GM21723 (cell line): ENCODE measurements around the gene DELE1.

Experiments
- ATAC-seq: cut with Tn5 transposase; IDR thresholded peaks from one replicate; pipeline ENCODE4 v1.9.1; 2021; ENCODE audit warnings: mild to moderate bottlenecking, moderate library complexity; ENCODE audit not compliant: unreplicated experiment

DELE1 gene

DNA sequence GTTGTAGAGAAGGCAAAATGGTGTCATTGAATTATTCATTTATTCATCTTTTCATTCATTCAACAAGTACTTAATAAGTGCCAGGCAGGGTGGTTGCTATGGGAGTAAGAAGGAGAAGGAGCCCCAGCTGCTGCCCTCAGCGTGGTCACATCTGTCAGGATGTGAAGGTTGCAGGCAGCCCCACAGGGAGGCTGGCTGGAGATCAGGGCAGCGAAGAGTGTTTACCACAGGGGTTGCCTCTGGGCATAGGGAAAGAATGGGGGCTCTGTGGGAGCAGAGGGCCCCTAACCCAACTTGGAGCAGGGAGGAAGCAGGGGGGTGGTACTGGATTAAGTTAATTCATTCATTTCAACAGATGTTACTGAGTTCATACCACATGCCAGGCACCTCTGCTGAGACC lies 28.3 kb downstream of the DELE1 start:
- ATAC-seq, result no peak

- ATAC-seq, result no peak
These were observed 30.5 kb downstream of the DELE1 start for GRCh38 chr5:141954194-141954593.

DNA sequence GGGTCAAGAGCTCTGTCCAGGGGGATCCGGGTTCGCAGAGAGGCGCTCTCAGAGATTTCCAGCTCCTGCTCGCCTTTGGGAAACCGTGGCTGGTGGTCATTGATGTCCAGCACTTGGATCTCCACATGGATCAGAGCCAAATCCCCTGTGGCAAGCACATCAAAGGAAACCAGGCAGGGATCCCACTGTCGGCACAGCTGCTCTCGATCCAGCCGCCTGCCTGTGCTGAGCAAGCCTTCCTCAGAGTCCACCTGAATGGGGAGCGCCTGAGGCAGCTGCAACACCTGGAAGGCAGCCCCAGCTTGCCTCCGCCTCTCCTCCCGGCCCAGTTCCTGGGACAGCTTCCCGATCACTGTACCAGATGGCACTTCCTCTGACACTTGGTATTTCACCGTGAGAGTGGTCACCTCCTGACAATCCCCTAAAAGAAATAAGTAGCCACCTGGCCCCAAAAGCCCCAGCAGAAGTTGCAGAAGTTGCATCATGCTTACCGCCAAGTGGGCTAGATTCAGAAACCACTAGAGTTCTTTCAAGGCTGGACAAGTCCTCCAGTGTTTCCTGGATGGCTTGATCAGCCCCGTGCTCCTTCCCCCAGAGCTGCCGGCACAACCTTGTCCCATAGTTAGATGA lies 33.8 kb downstream of the DELE1 start:
- ATAC-seq, result no peak

DNA sequence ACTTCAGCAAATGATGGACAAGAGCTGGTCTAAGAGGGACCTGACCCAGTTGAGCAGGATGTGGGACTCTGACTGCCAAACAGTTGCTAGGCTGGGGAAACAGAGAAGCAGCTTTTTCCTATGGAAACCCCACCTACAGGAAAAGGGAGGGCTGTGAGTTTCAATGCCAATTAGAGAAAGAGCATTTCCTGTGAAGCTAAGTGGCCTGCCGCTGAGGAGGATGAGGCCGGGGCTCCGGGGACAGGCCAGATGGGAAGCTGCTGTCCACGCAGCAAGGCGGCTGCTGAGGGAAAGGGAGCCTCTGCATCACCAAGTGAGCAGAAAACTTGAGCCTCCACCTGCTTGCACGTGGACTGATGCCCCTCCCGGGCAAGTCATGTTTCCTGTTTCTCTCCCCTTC lies 34.4 kb downstream of the DELE1 start, which contains the start of gene PCDH12:
Gene PCDH12, minus strand, starts transcription at position 90 of the 400 bp plus-strand sequence. CDS start 351 bp downstream, outside the sequence.
- no peak for ATAC-seq

DNA sequence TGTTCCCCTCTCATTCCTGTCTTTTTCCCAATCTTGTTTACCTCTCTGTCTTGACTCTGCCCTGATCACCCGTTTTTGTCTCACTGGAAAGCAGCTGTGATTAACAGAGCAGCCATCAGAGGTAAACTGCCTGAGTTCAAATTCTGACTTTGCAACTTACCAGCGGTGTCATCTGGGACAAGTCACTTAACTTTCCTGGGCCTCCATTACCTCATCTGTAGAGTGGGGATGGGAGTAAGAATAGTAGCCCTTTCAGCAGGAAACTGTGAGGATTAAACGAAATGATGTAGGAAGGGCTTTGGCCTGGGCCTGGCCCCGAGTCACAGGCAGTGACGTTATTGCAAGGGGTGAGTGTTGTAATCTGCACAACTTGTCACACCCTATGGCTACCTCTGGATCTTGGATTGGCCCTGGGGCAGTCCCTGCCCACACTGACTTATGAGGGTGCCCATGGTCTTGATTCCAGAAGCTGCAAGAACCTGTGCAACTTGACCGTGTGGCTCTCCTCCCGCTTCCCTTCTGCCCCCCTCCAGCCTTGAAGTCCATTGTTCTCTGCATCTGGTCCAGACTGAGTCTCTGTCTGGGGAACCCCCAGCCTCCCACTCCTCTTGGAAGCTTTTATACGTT lies 35.0 kb downstream of the DELE1 start:
- ATAC-seq, result no peak

DNA sequence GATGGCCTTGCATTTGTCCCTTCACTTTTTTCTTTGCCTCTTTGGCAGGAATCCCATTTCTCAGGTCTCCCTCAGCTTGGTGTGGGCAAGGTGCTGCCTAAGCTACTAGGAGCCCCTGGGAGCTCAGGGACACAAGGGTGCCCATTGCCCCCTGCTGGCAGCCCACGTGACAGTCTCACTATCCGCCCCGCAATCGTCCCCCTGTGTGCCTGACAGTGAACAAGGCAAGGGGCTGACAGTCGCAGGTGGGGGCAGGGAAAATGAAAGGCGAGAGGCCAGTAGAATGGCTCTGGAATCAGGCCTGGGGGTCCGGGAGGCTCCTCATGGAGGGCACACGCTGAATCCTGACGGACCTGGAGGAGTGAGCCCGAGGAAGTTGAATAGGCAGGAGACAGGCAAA lies 36.3 kb downstream of the DELE1 start:
- ATAC-seq, result no peak

GRCh38 chr5:141960449-141961323 lies 37.0 kb downstream of the DELE1 start:
- ATAC-seq, result peak; percentile 95

DNA sequence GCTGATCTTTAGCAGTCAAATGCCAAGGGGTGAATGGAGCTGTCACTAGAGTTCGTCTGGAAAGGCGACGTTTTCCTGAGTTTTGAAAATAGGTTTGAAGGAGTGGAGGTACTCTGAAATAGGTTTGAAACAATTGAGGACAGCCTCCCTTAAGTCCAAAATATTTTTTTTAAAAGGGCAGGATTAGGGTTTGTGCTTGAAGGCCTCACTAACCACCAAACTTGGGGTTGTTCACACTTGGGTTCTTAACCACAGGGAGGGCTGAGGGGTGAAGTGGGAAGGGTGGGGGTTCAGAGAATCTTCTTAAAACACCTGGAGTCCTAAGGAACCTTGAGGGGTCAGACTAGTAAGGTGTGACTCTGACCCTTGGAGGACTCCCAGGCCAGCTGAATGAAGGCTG lies 37.8 kb downstream of the DELE1 start:
- no peak for ATAC-seq

- no peak for ATAC-seq
These were observed 40.0 kb downstream of the DELE1 start for GRCh38 chr5:141963701-141964100.

DNA sequence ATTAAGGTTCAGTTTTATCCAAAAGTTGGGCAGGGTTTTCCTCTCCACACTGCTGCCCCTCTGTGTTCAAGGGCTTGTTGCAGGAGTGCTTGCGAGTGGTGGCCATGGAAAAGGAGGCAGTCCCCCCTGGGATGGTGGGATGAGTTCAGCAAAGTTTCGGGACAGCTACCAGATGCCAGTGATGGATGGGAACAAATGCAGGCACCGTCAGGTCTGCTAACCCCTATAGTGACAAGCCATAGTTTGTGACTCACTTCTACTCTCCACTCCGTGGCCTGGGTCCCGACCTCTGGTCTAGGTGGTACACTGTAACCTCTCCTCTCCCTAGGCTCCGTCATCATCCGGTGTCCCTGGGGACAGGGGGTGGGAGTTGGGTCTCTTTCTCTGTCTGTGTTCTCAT lies 41.4 kb downstream of the DELE1 start:
- ATAC-seq, result no peak

GRCh38 chr5:141966275-141966962 lies 42.7 kb downstream of the DELE1 start:
- no peak for ATAC-seq

GRCh38 chr5:141966963-141967333 lies 43.3 kb downstream of the DELE1 start:
- no peak for ATAC-seq

DNA sequence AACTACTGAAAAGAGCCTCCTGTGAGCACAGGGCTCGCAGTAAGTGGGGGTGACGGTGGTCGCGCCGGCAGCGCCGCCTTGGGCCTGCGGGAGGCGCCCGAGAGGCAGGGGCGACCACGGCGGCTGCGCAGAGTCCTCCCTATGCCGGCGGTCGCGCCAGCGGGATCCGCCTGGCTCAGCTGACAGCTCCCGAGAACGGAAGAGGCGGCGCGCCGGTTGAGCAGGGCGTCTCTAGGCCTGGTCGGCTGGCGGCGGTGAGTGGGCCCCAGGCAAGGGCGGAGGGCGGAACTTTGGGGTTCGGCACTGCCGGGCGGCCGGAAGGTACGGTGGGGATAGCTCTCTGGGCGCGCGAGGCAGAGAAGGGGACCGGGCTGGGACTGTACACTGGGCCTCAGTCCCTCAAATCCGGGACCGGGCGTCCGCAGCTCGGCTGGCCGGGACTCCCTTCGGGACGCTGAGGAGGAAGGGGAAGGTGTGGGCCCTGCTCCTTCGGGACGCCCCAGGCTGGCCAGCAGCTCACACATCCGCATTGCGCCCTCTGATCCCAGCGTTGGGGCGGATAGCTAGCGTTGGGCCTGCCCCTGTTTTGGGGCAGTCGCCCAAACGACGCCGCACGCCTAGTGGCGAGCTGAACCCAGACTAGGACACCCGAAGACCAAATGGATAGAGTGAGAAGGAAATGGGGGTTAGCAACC lies 45.4 kb downstream of the DELE1 start, which contains the start of gene RNF14:
Gene RNF14, plus strand, starts transcription at position 192 of the 695 bp plus-strand sequence. CDS start 4,484 bp downstream, outside the sequence.
- ATAC-seq, result peak; percentile 95

GRCh38 chr5:141969783-141970771 lies 46.4 kb downstream of the DELE1 start:
- ATAC-seq, result peak; percentile 58

DNA sequence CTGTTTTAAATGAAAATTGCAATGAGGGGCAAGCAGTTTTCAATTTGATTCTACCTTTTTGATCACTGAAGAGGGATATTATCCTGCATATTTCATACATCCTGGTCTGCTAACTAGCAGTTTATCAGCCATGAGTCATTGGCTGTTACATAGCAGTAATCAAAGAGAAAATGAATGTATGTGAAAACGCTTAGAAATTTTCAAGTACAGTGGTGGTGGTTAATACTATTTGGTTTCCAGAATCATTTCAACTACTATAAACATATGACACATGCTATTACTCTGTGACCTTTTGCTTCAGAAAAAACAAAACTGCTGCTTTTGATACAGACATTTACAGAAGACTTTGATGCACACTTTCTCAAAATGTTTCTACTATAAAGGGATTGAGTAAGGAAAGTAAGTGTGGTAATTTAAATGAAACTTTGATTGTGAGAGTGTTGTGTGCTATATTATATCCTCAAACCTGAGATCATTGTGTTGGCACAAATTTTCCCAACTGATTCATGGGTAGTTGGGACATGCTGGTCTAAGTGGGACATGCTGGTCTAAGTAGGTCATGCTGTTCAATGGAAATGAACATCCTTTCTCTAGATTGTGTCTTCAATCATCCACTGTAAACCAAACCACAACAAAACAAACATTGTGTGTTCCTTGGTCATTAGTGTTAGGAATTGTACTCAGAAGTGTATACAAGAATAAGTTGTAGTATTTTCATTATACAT lies 50.4 kb downstream of the DELE1 start:
- no peak for ATAC-seq

DNA sequence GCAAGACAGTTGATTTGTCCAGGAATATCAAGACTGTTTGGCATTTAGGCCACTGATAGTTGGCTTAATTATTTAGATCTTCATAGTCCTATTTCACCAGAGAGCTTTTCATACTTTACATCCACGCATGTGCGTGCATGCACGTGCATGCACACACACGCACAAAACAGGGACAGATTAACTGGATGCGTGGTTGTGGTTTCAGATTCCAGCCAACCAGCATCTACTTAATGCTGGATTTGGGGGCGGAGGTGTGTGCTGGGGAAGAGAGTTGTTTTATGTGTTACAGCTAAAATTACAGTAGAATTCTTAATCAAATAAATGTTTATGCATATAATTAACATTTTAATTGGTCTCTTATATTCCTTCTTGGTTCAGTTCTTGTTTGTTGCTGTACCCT lies 52.5 kb downstream of the DELE1 start:
- no peak for ATAC-seq

DNA sequence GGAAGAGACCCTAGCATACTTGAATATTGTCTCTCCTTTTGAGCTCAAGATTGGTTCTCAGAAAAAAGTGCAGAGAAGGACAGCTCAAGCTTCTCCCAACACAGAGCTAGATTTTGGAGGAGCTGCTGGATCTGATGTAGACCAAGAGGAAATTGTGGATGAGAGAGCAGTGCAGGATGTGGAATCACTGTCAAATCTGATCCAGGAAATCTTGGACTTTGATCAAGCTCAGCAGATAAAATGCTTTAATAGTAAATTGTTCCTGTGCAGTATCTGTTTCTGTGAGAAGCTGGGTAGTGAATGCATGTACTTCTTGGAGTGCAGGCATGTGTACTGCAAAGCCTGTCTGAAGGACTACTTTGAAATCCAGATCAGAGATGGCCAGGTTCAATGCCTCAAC lies 54.7 kb downstream of the DELE1 start:
- no peak for ATAC-seq

GRCh38 chr5:141982626-141983025 lies 59.0 kb downstream of the DELE1 start:
- no peak for ATAC-seq

GRCh38 chr5:141986072-141986471 lies 62.4 kb downstream of the DELE1 start:
- no peak for ATAC-seq
